ENCODE results near the gene PRDM5. TPM values are rescaled to one million over a fixed set of nuclear protein-coding genes. Genes with fewer than 3 reads are reported as not detected.

Gene PRDM5
- total RNA-seq, 1 experiment from 2014 or later = 5.1 TPM

- no peaks in the 10 kb centered on the region for H3K9me2 ChIP-seq (ENCODE audit: insufficient read depth)
- POLR2A ChIA-PET = no interaction called here
- intact Hi-C loops (cut with micrococcal nuclease) = no loop called here
- H3K27ac ChIP-seq (ENCODE audit: low read depth, low read length) = no peak overlapping the region
- no peaks in the 10 kb centered on the region for H3K27me3 ChIP-seq (ENCODE audit: insufficient read depth, low read length)
- no peaks in the 10 kb centered on the region for H3K9me3 ChIP-seq (ENCODE audit: control insufficient read depth in 1 of 2, insufficient read depth in 1 of 2, low read depth in 1 of 2, low read length in 2 of 2)
- no peak overlapping the region for H3K4me3 ChIP-seq (replicated peaks in 1 of 2; ENCODE audit: low read depth in 1 of 2, low read length in 2 of 2)
- BruUV-seq (replicated peaks) = no TSS peak
- H3K79me2 ChIP-seq (ENCODE audit: insufficient read depth, low read length) = no peaks in the 10 kb centered on the region
- no peak overlapping the region for H3K9ac ChIP-seq (ENCODE audit: low read length)
- H3K4me1 ChIP-seq (ENCODE audit: control insufficient read depth in 1 of 2, insufficient read depth in 2 of 2, low read length in 2 of 2) = no peaks in the 10 kb centered on the region
- RAD21 ChIA-PET (ENCODE audit: low non-redundant PET in 1 of 2, low total read pairs in 2 of 2, uncharacterized antibody in 2 of 2, unreplicated experiment in 2 of 2) = no interaction called here
- no peak overlapping the region for H2AFZ ChIP-seq (ENCODE audit: low read depth, low read length, poor library complexity, severe bottlenecking)
- ATAC-seq (no peak), DNase-seq (ENCODE audit: low read depth, low spot score) (no peak)
- H4K20me1 ChIP-seq (ENCODE audit: insufficient read depth) = no peaks in the 10 kb centered on the region
- TF ChIP-seq ZNF274 (IDR thresholded peaks at IDR 0.05; ENCODE audit: low read depth, low read length) (no peak), SRF (IDR thresholded peaks at IDR 0.05; ENCODE audit: low read depth) (no peak), EZH2 (IDR thresholded peaks at IDR 0.05) (no peak), ELF1 (IDR thresholded peaks at IDR 0.05; ENCODE audit: borderline replicate concordance, low read depth) (no peak), ATF3 (IDR thresholded peaks at IDR 0.05) (no peak), POLR2AphosphoS5 (IDR thresholded peaks at IDR 0.05; ENCODE audit: low read depth, low read length) (no peak), ZBTB33 (IDR thresholded peaks at IDR 0.05; ENCODE audit: extremely low read depth, insufficient replicate concordance, low read length) (no peak), RAD21 (IDR thresholded peaks at IDR 0.05; ENCODE audit: low read depth) (no peak), EGR1 (IDR thresholded peaks at IDR 0.05; ENCODE audit: low read depth) (no peak), CBX3 (IDR thresholded peaks at IDR 0.05; ENCODE audit: low read depth) (no peak), SP1 (IDR thresholded peaks at IDR 0.05; ENCODE audit: low read depth) (no peak), CTCF (IDR thresholded peaks at IDR 0.05 in 2 of 3, conservative IDR thresholded peaks at IDR 0.05 in 1 of 3; ENCODE audit: borderline replicate concordance in 1 of 3, insufficient read depth in 1 of 3, low read depth in 2 of 3, low read length in 2 of 3) (no peak), REST (IDR thresholded peaks at IDR 0.05; ENCODE audit: low read depth) (no peak), SIN3A (IDR thresholded peaks at IDR 0.05; ENCODE audit: low read depth) (no peak), EZH2phosphoT487 (IDR thresholded peaks at IDR 0.05; ENCODE audit: borderline replicate concordance) (no peak), POLR2A (IDR thresholded peaks at IDR 0.05; ENCODE audit: borderline replicate concordance, extremely low read depth, insufficient read depth, insufficient read length) (no peak), MAX (IDR thresholded peaks at IDR 0.05) (no peak), JUND (IDR thresholded peaks at IDR 0.05) (no peak)
- H3K4me2 ChIP-seq (ENCODE audit: low read length) = no peak overlapping the region
- no peaks in the 10 kb centered on the region for H3K36me3 ChIP-seq (ENCODE audit: control insufficient read depth in 1 of 2, insufficient read depth in 2 of 2, low read length in 2 of 2)
- CTCF ChIA-PET = no interaction called here
Observed at GRCh38 chr4:120673696-120674095, 248.8 kb downstream of the PRDM5 start.
